Trophoblast cell (in vitro differentiated cells and primary cell): ENCODE results near the gene TNNT2.

Experiments
- DNase-seq, 2 donors: peaks; one replicate each; pipeline ENCODE4 v3.0.0-alpha.2; 2016
- H2AFZ ChIP-seq: 2 replicates; pipeline ENCODE4 v1.6.1; 2013; ENCODE audit warnings: low read length, moderate library complexity, mild to moderate bottlenecking; ENCODE audit not compliant: insufficient read depth, poor library complexity
- H2AK5ac ChIP-seq: 2 replicates; pipeline ENCODE4 v1.6.1; 2013; ENCODE audit warnings: mild to moderate bottlenecking, low read length
- H2BK120ac ChIP-seq: 2 replicates; pipeline ENCODE4 v1.6.1; 2013; ENCODE audit warnings: low read length, mild to moderate bottlenecking, moderate library complexity; ENCODE audit not compliant: insufficient read depth, poor library complexity
- H2BK12ac ChIP-seq: 2 replicates; pipeline ENCODE4 v1.6.1; 2013; ENCODE audit warnings: mild to moderate bottlenecking, low read length, moderate library complexity
- H2BK5ac ChIP-seq: 2 replicates; pipeline ENCODE4 v1.6.1; 2013; ENCODE audit warnings: low read length, low read depth, moderate library complexity, mild to moderate bottlenecking; ENCODE audit not compliant: poor library complexity
- H3K14ac ChIP-seq: 2 replicates; pipeline ENCODE4 v1.6.1; 2013; ENCODE audit warnings: mild to moderate bottlenecking, low read length
- H3K18ac ChIP-seq: 2 replicates; pipeline ENCODE4 v1.6.1; 2013; ENCODE audit warnings: mild to moderate bottlenecking, low read length
- H3K23ac ChIP-seq: 2 replicates; pipeline ENCODE4 v1.6.1; 2013; ENCODE audit warnings: low read length
- H3K27ac ChIP-seq: 2 replicates; pipeline ENCODE4 v1.5.1; 2013; ENCODE audit warnings: low read depth, mild to moderate bottlenecking, inconsistent platforms, low read length, moderate library complexity
- H3K27me3 ChIP-seq: 2 replicates; pipeline ENCODE4 v1.6.1; 2013; ENCODE audit warnings: inconsistent platforms, mild to moderate bottlenecking, low read length, moderate library complexity; ENCODE audit not compliant: insufficient read depth
- H3K36me3 ChIP-seq, 2 experiments: 1 replicate in 1 of 2; 2 replicates in 1 of 2; pipeline ENCODE4 v1.6.1; 2013; ENCODE audit warnings: low read length in 2 of 2, mild to moderate bottlenecking in 2 of 2, moderate library complexity in 1 of 2; ENCODE audit not compliant: insufficient read depth in 2 of 2, control insufficient read depth in 1 of 2
- H3K4ac ChIP-seq: 2 replicates; pipeline ENCODE4 v1.6.1; 2013; ENCODE audit warnings: low read depth, mild to moderate bottlenecking, low read length, moderate library complexity
- H3K4me1 ChIP-seq, 2 experiments: 1 replicate in 1 of 2; 2 replicates in 1 of 2; pipeline ENCODE4 v1.6.1; 2013; ENCODE audit warnings: low read length in 2 of 2, mild to moderate bottlenecking in 2 of 2, moderate library complexity in 1 of 2; ENCODE audit not compliant: insufficient read depth in 2 of 2, control insufficient read depth in 1 of 2
- H3K4me2 ChIP-seq: 2 replicates; pipeline ENCODE4 v1.6.1; 2013; ENCODE audit warnings: inconsistent platforms, mild to moderate bottlenecking, low read length, moderate library complexity
- H3K4me3 ChIP-seq: 2 replicates; pipeline ENCODE4 v1.5.1; 2013; ENCODE audit warnings: mild to moderate bottlenecking, low read depth, low read length, inconsistent platforms
- H3K79me1 ChIP-seq: one replicate; pipeline ENCODE4 v1.6.1; 2013; ENCODE audit warnings: low read length
- H3K79me2 ChIP-seq: 2 replicates; pipeline ENCODE4 v1.6.1; 2013; ENCODE audit warnings: low read length, mild to moderate bottlenecking; ENCODE audit not compliant: control insufficient read depth, insufficient read depth, poor library complexity
- H3K9ac ChIP-seq: 2 replicates; pipeline ENCODE4 v1.6.1; 2013; ENCODE audit warnings: mild to moderate bottlenecking, low read length
- H3K9me3 ChIP-seq: 2 replicates; pipeline ENCODE4 v1.6.1; 2013; ENCODE audit warnings: low read depth, mild to moderate bottlenecking, control low read depth, inconsistent platforms, low read length; ENCODE audit not compliant: insufficient read depth
- H4K12ac ChIP-seq: 2 replicates; pipeline ENCODE4 v1.6.1; 2013; ENCODE audit warnings: low read depth, mild to moderate bottlenecking, low read length, moderate library complexity
- H4K8ac ChIP-seq: 2 replicates; pipeline ENCODE4 v1.6.1; 2013; ENCODE audit warnings: low read depth, mild to moderate bottlenecking, low read length, moderate library complexity
- H4K91ac ChIP-seq: one replicate; pipeline ENCODE4 v1.6.1; 2013; ENCODE audit warnings: low read depth, mild to moderate bottlenecking, low read length, moderate library complexity
- WGBS: extraction: QIAGEN DNeasy Blood & Tissue Kit; methylation state at CpG from one replicate; pipeline ENCODE4 v1.1.7; 2013; ENCODE audit warnings: missing lambda C conversion rate; ENCODE audit not compliant: insufficient read length, insufficient coverage; ENCODE audit errors: extremely low coverage; 5-methylcytosine and 5-hydroxymethylcytosine counted together

TNNT2 gene

GRCh38 chr1:201345081-201345355 is 32.5 kb downstream of the TNNT2 start:
- Histone ChIP-seq H4K12ac (no peak overlapping the region), H3K4me1 (peaks cover 9 to 18% of the 10 kb centered on the region in 2 experiments), H4K91ac (no peak overlapping the region), H3K27ac (no peak overlapping the region), H3K4me2 (no peak overlapping the region), H3K23ac (no peak overlapping the region), H3K14ac (no peak overlapping the region), H3K9ac (no peak overlapping the region), H3K18ac (no peak overlapping the region), H2BK5ac (no peak overlapping the region), H3K4me3 (no peak overlapping the region), H3K79me2 (no peaks in the 10 kb centered on the region), H2AFZ (no peak overlapping the region), H2AK5ac (no peak overlapping the region), H3K36me3 (no peaks in the 10 kb centered on the region), H4K8ac (no peak overlapping the region), H3K79me1 (no peaks in the 10 kb centered on the region), H2BK120ac (no peak overlapping the region), H3K27me3 (no peaks in the 10 kb centered on the region), H2BK12ac (no peak overlapping the region), H3K9me3 (no peaks in the 10 kb centered on the region), H3K4ac (no peak overlapping the region)
- no peak for DNase-seq
- WGBS = no CpG with 5 or more reads among the region's 5 CpGs

DNA sequence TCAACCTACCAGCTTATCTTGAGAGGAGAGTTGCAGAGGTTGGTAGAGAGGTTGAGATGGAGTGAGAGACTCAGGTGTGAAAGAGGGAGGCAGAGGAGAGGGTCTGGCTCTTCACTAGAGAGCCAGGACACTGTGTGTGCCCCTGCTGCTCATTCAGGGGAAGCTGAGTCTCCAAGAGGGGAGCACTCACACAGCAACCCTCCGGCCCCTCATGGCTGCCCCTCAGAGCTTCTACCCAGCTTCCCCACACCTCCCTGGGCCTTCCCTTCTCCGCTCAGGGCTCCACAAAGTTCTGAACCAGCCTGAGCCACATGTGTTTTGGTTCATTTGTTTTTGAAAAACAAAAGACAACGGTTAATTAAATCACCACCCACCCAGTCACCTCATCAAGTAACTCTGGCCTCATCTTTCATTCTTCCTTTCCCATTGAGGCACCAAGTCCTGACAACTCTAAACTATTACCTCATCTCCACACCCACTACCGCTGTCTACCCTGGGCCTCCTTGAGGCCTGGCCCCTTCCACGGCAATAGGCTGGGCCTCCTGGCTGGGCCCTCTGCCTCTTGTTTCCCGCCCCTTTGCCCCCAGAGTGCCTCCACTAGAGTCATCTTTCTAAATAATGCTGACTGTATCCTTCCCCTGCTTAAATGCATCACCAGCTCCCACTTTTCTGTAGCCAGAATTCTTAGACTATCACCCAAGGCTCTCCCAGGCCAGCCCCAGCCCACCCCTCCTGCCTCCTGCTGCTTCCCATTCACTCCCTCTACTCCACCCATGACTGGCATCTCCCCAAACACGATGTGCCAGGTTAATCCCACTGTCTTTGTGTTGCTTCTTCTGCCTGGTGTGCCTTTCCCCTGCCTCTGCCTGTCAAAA is 33.0 kb downstream of the TNNT2 start:
- H2BK5ac ChIP-seq = no peak overlapping the region
- no peak overlapping the region for H3K18ac ChIP-seq
- H4K12ac ChIP-seq = no peak overlapping the region
- no peak overlapping the region for H2BK120ac ChIP-seq
- no peaks in the 10 kb centered on the region for H3K36me3 ChIP-seq
- no peak overlapping the region for H4K8ac ChIP-seq
- H3K23ac ChIP-seq = no peak overlapping the region
- H3K14ac ChIP-seq = no peak overlapping the region
- H3K79me2 ChIP-seq = no peaks in the 10 kb centered on the region
- WGBS = no CpG with 5 or more reads among the region's 7 CpGs
- H3K4me3 ChIP-seq = no peak overlapping the region
- no peaks in the 10 kb centered on the region for H3K9me3 ChIP-seq
- H4K91ac ChIP-seq = no peak overlapping the region
- H3K9ac ChIP-seq = no peak overlapping the region
- no peak overlapping the region for H3K27ac ChIP-seq
- no peaks in the 10 kb centered on the region for H3K79me1 ChIP-seq
- H3K4me1 ChIP-seq = peaks cover 9 to 18% of the 10 kb centered on the region in 2 experiments
- H2BK12ac ChIP-seq = no peak overlapping the region
- H2AFZ ChIP-seq = no peak overlapping the region
- no peaks in the 10 kb centered on the region for H3K27me3 ChIP-seq
- no peak overlapping the region for H3K4ac ChIP-seq
- no peak overlapping the region for H3K4me2 ChIP-seq
- no peak overlapping the region for H2AK5ac ChIP-seq
- no peak for DNase-seq

GRCh38 chr1:201341377-201341776 is 36.1 kb downstream of the TNNT2 start:
- WGBS = no CpG with 5 or more reads among the region's 1 CpG

GRCh38 chr1:201336711-201337450 is 40.6 kb downstream of the TNNT2 start:
- no peak overlapping the region for H3K27ac ChIP-seq
- H3K18ac ChIP-seq = no peak overlapping the region
- no peak overlapping the region for H3K14ac ChIP-seq
- H3K9ac ChIP-seq = no peak overlapping the region
- H4K8ac ChIP-seq = no peak overlapping the region
- no peak overlapping the region for H4K91ac ChIP-seq
- no peaks in the 10 kb centered on the region for H3K27me3 ChIP-seq
- no peak overlapping the region for H3K4me3 ChIP-seq
- no peaks in the 10 kb centered on the region for H3K4me1 ChIP-seq
- DNase-seq = no peak
- no peak overlapping the region for H2BK120ac ChIP-seq
- H3K36me3 ChIP-seq = no peaks in the 10 kb centered on the region
- H3K4ac ChIP-seq = no peak overlapping the region
- no peak overlapping the region for H2BK12ac ChIP-seq
- no peaks in the 10 kb centered on the region for H3K9me3 ChIP-seq
- H3K79me1 ChIP-seq = no peaks in the 10 kb centered on the region
- no CpG with 5 or more reads among the region's 9 CpGs for WGBS
- H3K23ac ChIP-seq = no peak overlapping the region
- no peak overlapping the region for H4K12ac ChIP-seq
- no peaks in the 10 kb centered on the region for H3K79me2 ChIP-seq
- H2AK5ac ChIP-seq = no peak overlapping the region
- H2BK5ac ChIP-seq = no peak overlapping the region
- no peak overlapping the region for H2AFZ ChIP-seq
- H3K4me2 ChIP-seq = no peak overlapping the region

More at GRCh38 chr1:201341377-201341776, 36.1 kb downstream of the TNNT2 start:
- Histone ChIP-seq H3K9me3 (no peaks in the 10 kb centered on the region), H4K91ac (no peak overlapping the region), H2BK5ac (no peak overlapping the region), H3K79me2 (no peaks in the 10 kb centered on the region), H2AFZ (no peak overlapping the region), H3K27ac (no peak overlapping the region), H3K23ac (no peak overlapping the region), H4K12ac (no peak overlapping the region), H2BK120ac (no peak overlapping the region), H3K4me1 (peaks cover 5% of the 10 kb centered on the region in 2 experiments), H3K27me3 (no peaks in the 10 kb centered on the region), H3K36me3 (no peaks in the 10 kb centered on the region), H3K79me1 (no peaks in the 10 kb centered on the region), H3K4me3 (no peak overlapping the region), H3K4ac (no peak overlapping the region), H3K9ac (no peak overlapping the region), H2AK5ac (no peak overlapping the region), H3K18ac (no peak overlapping the region), H3K14ac (no peak overlapping the region), H4K8ac (no peak overlapping the region), H2BK12ac (no peak overlapping the region), H3K4me2 (no peak overlapping the region)
- no peak for DNase-seq
